IPS-15b (cell line): ENCODE results near the gene CAMK1D.

Experiments
- H3K27me3 ChIP-seq: one replicate; pipeline ENCODE4 v1.6.1; 2013; ENCODE audit warnings: low read length; ENCODE audit not compliant: control insufficient read depth, insufficient read depth
- H3K36me3 ChIP-seq: one replicate; pipeline ENCODE4 v1.6.1; 2013; ENCODE audit warnings: low read length; ENCODE audit not compliant: control insufficient read depth, insufficient read depth
- H3K4me1 ChIP-seq: one replicate; pipeline ENCODE4 v1.6.1; 2013; ENCODE audit warnings: mild to moderate bottlenecking, low read length; ENCODE audit not compliant: control insufficient read depth, insufficient read depth
- H3K4me3 ChIP-seq: one replicate; pipeline ENCODE4 v1.5.1; 2013; ENCODE audit warnings: low read depth, low read length
- H3K9ac ChIP-seq: one replicate; pipeline ENCODE4 v1.6.1; 2013; ENCODE audit warnings: low read depth, mild to moderate bottlenecking, low read length
- H3K9me3 ChIP-seq: one replicate; pipeline ENCODE4 v1.6.1; 2013; ENCODE audit warnings: mild to moderate bottlenecking, low read length; ENCODE audit not compliant: control insufficient read depth, insufficient read depth

CAMK1D gene

DNA sequence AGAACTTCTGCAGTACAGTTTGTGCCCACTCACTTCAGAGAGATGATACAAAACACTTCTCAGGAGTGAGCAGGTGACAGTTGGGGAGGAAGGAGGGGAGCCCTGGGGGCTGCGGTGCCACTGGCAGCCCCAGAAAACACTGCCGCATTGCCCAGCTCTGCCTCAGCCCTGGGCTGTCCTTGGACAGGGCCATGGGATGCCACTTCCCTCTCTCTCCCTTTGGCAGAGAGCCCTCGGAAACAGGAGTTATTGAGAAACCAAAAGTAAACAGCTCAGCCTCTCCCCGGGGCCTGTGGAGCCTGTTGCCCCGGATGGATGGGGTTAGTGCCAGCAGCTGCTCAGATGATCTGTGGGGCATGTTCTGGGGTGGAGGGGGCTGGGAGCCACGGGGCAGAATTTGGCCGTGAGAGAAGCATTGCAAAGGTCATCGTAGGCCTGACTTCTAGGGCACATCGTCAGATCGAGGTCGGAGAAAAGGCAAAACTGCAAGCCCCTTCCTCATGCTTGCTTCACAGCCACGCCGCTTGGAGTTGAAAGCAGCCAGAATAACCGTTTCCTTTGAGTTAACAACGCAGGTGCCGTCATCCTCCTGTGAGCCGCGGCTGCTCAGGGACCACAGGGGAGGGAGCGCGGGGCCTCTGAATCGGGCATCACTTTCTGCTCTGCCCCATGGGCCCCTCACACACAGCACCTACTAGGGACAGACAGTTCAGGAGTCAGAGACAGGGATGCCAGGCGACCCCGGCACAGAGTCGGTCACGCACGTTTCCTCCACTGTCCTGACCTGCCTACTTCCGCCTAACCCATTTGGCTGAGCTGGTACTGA is 256.4 kb downstream of the CAMK1D start:
- no peaks in the 10 kb centered on the region for H3K9me3 ChIP-seq
- no peaks in the 10 kb centered on the region for H3K4me1 ChIP-seq
- H3K36me3 ChIP-seq: no peaks in the 10 kb centered on the region
- no peak overlapping the region for H3K4me3 ChIP-seq
- H3K9ac ChIP-seq: no peak overlapping the region
- H3K27me3 ChIP-seq: no peaks in the 10 kb centered on the region

DNA sequence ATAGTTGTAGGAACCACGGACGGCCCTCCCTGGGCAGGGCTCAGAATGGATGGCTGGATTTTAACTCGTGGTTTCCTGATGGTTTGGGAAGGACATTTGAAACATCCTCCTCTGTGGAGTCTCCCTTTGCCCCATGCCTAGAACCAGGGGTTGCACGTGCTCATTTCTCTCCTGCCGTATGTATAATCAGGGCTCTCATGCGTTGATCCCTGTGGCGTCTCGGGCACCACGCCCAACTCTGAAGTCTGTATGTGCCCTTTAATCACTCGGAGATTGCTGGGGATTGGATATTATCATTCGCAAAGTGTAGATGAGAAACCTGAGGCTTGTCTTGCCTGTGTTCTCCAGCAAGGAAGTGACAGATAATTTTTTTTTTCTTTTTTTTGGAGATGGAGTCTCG is 257.1 kb downstream of the CAMK1D start:
- H3K9me3 ChIP-seq: no peaks in the 10 kb centered on the region
- no peaks in the 10 kb centered on the region for H3K36me3 ChIP-seq
- H3K9ac ChIP-seq: no peak overlapping the region
- H3K27me3 ChIP-seq: no peaks in the 10 kb centered on the region
- H3K4me1 ChIP-seq: no peaks in the 10 kb centered on the region
- H3K4me3 ChIP-seq: no peak overlapping the region

DNA sequence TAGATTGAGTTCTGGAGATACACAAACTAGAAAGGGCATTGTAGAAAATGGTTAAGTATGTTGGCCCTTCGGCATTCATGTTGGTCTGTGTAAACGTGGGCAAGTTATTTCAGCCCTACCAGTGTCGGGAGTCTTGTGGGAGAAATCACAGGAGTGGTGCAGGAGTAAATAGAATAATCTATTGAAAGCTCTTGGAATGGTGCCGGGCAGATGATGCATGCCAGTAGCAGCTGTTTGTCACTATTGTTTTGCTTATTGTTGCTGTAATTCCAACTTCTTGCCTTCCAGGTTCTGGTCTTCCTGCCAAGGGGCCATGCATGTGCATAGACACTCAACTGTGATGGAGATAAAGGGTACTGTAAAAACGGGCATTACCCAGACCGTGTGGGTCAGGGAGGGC is 259.4 kb downstream of the CAMK1D start:
- Histone ChIP-seq H3K9me3 (no peaks in the 10 kb centered on the region), H3K9ac (no peak overlapping the region), H3K4me3 (no peak overlapping the region), H3K36me3 (no peaks in the 10 kb centered on the region), H3K27me3 (no peaks in the 10 kb centered on the region), H3K4me1 (no peaks in the 10 kb centered on the region)

DNA sequence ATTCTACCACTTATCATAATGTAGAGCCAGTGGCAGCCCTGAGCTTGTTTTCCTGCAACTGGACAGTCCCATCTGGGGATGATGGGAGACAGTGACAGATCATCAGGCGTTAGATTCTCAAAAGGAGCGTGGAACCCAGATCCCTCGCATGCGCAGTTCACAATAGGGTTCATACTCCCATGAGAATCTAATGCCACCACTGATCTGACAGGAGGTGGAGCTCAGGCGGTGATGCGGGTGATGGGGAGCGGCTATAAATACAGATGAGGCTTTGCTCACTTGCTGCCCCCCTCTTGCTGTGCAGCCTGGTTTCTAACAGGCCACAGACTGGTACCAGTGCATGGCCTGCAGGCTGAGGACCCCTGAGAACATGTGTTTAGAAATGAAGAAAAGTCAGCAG is 260.1 kb downstream of the CAMK1D start:
- Histone ChIP-seq H3K4me3 (no peak overlapping the region), H3K36me3 (no peaks in the 10 kb centered on the region), H3K27me3 (no peaks in the 10 kb centered on the region), H3K9me3 (no peaks in the 10 kb centered on the region), H3K4me1 (no peaks in the 10 kb centered on the region), H3K9ac (no peak overlapping the region)

DNA sequence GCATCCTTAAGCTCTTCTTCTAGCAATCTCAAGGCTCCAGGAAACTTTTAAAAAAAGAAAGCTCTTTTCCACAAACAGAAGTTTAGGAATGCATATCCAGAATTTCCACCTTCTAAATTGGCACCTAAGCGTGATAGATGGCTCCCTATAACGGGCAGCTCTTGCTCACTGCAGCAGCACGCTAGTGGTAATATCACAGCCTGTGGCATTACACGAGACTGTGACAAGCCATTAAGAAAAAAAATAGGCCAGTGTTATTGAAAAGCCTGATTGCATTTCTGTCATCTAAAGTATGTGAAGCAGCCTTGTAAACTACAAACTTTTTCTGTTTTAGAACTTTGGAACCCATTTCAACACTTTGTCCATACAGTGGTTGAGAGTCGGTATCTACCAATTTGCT is 263.8 kb downstream of the CAMK1D start:
- Histone ChIP-seq H3K27me3 (no peaks in the 10 kb centered on the region), H3K36me3 (no peaks in the 10 kb centered on the region), H3K9me3 (no peaks in the 10 kb centered on the region), H3K9ac (no peak overlapping the region), H3K4me3 (no peak overlapping the region), H3K4me1 (no peaks in the 10 kb centered on the region)

DNA sequence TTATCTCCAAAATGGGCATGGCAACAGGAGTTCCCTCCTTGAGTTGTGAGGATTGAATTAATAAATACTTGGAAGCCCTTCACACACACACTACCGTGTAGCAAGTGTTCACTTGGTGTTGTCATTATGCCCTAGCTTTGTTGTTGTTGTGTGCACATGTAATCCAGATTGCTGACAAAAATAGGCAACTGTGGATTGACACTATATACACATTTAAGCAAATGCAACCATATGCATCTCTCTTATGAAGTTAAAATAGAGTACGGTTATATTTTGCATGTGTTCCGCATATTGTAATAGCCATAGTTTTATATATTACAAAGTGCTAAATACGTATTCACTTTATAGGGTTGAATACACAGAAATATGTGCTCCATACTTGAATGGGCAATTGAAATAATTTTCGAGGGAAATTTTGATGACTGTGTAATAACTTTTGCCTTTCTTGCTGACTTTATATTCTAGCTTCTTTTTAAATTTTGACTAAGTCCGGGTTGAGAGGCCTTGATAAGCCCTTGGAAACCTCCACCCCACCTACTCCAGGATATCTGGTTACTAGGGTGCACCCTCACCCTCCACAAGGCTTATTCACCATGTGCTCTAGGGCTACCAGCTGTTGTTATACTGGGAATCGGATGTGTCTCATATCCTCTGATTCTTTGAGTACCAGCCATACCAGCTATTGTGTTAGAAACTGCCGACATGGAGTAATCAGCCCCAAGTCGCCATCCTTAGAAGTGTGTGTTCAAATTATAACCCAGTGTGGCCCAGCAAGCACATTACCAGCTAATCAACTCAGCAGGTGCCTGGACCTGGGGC is 265.0 kb downstream of the CAMK1D start:
- no peak overlapping the region for H3K4me3 ChIP-seq
- no peaks in the 10 kb centered on the region for H3K36me3 ChIP-seq
- no peaks in the 10 kb centered on the region for H3K4me1 ChIP-seq
- H3K27me3 ChIP-seq: no peaks in the 10 kb centered on the region
- H3K9ac ChIP-seq: no peak overlapping the region
- H3K9me3 ChIP-seq: no peaks in the 10 kb centered on the region

DNA sequence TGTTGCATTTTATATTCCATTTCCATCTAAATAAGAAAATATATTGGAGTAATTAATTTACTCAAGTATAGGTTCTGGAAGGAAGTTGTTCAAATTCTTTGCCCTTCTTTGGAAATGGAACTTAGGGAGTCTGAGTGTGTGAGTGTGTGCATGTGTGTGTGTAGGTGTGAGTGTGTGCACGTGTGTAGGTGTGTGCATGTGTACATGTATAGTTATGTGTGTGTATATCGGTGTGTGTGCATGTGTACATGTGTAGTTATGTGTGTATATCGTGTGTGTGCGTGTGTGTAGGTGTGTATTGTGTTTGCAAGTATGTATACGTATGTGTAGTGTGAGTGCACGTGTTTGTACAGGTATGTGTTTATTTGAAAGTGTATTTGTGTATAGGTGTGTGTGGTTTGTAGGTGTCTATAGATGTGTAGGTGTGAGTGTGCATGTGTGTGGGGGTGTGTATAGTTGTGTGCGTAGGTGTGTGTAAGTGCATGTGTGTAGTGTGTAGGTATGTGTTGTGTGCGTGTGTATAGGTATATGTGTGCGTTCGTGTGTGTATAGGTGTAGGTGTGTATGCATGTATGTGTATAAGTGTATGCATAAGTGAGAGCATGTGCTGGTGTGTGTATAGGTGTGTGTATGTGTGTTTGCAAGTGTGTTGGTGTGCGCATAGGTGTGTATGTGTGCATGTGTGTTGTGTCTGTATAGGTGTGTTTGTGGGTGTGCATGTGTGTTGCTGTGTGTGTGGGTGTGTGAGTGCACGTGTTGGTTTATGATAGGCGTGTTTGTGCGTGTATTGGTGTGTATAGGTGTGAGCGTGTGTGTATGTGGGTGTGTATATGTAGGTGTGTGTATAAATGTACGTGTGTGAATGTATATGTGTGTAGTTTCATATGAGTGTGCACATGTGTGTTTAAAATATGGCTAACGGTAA is 266.2 kb downstream of the CAMK1D start:
- H3K4me1 ChIP-seq: no peaks in the 10 kb centered on the region
- no peaks in the 10 kb centered on the region for H3K27me3 ChIP-seq
- H3K36me3 ChIP-seq: no peaks in the 10 kb centered on the region
- H3K9ac ChIP-seq: no peak overlapping the region
- no peak overlapping the region for H3K4me3 ChIP-seq
- H3K9me3 ChIP-seq: no peaks in the 10 kb centered on the region

DNA sequence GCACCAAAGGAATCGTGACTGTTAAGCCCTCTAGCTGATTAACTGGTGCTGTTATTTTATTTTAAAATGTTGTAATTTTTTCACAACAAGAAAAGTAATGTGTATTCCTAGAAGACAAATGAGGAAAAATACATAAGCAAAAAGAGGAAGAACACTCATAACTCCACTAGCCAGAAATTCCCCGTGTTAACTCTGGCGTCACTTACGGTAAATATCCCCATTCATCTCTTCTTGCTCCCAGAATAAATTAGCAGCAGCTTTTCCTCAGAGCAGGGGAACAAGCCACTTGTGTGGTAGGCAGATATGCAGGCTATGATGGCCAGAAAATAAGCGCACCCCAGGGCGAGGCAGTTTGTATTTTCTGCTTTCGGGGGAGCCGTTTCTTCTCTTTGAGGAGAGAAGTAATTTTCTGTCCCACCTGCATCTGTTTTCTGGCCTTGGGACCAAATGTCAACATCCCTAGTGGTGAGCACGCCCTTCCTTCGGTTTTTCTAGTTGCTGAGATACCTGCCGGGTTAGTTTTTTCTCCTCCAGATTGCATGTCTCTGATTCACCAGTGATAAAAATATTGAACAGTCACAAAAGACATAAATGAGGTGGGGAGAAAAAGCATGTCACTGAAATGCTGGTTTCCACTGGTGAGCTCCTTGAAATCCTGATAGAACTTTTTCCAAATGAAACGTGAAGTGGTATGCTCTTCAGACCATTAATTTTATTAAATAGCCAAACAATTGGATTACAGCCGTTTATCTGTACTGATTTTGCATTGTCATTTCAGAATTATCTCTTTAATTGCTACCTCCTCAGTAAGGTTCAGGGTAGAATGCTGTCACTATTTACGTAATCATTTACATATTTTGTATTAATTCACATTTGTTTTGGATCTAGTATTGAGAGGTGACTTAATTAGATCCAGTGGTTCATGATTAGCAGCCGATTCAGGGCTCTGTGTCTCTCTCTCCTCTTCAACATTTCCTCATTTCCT is 268.1 kb downstream of the CAMK1D start:
- Histone ChIP-seq H3K4me3 (no peak overlapping the region), H3K27me3 (no peaks in the 10 kb centered on the region), H3K4me1 (no peaks in the 10 kb centered on the region), H3K36me3 (no peaks in the 10 kb centered on the region), H3K9ac (no peak overlapping the region), H3K9me3 (no peaks in the 10 kb centered on the region)

DNA sequence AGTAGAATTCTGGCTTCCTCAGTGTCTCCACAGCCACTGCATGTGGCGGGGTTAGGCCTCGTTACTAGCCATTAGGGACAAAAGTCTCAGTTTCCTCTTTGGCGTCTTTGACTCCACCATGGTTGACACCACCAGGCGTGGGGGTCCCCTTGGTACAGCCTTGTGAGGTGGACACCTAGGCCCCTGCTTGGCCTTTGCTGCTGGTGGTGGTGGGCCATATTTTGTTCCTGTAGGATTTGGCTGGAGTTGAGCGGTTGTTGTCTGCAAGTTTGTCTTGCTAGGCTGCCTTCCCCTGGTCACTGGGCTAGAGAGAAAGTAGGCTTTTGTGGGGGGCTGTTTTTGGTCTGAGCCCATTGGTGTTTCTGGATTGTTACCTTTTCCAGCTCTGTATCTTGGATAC is 272.7 kb downstream of the CAMK1D start:
- Histone ChIP-seq H3K27me3 (no peaks in the 10 kb centered on the region), H3K9me3 (no peaks in the 10 kb centered on the region), H3K36me3 (no peaks in the 10 kb centered on the region), H3K9ac (no peak overlapping the region), H3K4me3 (no peak overlapping the region), H3K4me1 (no peaks in the 10 kb centered on the region)

DNA sequence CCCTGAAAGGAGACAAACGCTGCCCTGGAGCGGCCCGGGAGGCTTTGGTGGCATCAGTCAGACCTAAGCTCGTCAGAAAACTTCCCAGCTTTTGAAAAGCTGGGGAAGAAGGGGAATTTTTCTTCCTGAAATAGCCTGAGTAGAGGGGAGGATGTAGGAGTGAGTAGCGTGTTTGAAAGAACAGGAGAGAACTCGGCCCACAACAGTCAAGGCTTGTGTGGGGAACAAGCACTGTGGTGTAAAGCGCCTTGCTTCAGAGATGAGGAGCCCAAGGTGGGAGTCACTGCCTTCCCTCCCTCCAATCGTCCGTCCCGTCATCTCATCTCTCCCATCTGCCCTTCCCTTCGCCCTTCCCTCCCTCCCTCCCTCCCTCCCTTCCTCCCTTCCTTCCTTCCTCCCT is 273.3 kb downstream of the CAMK1D start:
- Histone ChIP-seq H3K9me3 (no peaks in the 10 kb centered on the region), H3K4me3 (no peak overlapping the region), H3K4me1 (no peaks in the 10 kb centered on the region), H3K36me3 (no peaks in the 10 kb centered on the region), H3K27me3 (no peaks in the 10 kb centered on the region), H3K9ac (no peak overlapping the region)
